ENCODE measurements around the gene SMAD5. TPM values are rescaled to one million over a fixed set of nuclear protein-coding genes. Genes with fewer than 3 reads are reported as not detected.

The SMAD5 gene
- total and polyA plus RNA-seq, 5 donors from 2014 or later = 3.5 to 12.0 (median 4.5) TPM

GRCh38 chr5:136185974-136186665, 53.5 kb downstream of the SMAD5 start:
- Mint-ChIP-seq H3K4me1 (peaks cover 0 to 1% (median 0%) of the 10 kb centered on the region in 4 donors), H3K36me3 (no peaks in the 10 kb centered on the region), H3K9me3 (peaks cover 0 to 1% (median 0%) of the 10 kb centered on the region in 7 donors), H3K4me3 (no peak overlapping the region), H3K27me3 (peaks cover 14% of the 10 kb centered on the region), H3K27ac (no peak overlapping the region)
- H3K9me3 ChIP-seq (ENCODE audit: control insufficient read depth in 2 of 2, low read length in 2 of 2) = no peaks in the 10 kb centered on the region
- no peak overlapping the region for H3K4me3 ChIP-seq (ENCODE audit: low read depth, low read length)
- no peaks in the 10 kb centered on the region for H3K36me3 ChIP-seq (ENCODE audit: control insufficient read depth, insufficient read depth, low read length)
- H3K4me1 ChIP-seq (ENCODE audit: control insufficient read depth, insufficient read depth, low read length, poor library complexity, severe bottlenecking) = no peaks in the 10 kb centered on the region
- DNase-seq = no peak
- H3K27me3 ChIP-seq (ENCODE audit: control insufficient read depth, insufficient read depth, low read length) = peaks cover 2% of the 10 kb centered on the region
- ATAC-seq (ENCODE audit: low read depth in 2 of 2) = no peak
- H3K27ac ChIP-seq (ENCODE audit: insufficient read depth, low read length, poor library complexity, severe bottlenecking) = no peak overlapping the region

DNA sequence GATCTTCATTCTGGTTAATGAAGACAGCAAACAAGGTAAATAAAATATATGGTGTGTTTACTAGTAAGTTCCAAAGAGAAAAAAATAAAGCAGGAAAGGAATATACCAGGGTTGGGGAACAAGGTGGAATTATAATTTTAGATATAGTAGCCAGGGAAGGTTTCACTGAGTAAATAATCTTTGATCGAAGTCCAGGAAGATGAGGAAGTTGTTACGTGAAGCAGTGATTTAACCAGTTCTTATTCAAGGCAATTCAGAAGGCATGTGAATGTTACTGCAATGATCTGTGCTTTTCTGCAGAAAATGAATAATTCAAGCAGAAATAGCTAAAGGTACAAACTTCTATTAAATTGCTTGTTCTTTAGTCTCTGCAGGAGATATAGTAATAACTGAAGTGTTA, 54.2 kb downstream of the SMAD5 start:
- Mint-ChIP-seq H3K27ac (no peak overlapping the region), H3K4me3 (no peak overlapping the region), H3K9me3 (peaks cover 0 to 1% (median 0%) of the 10 kb centered on the region in 7 donors), H3K4me1 (peaks cover 0 to 1% (median 0%) of the 10 kb centered on the region in 4 donors), H3K27me3 (peaks cover 15% of the 10 kb centered on the region), H3K36me3 (no peaks in the 10 kb centered on the region)
- H3K9me3 ChIP-seq (ENCODE audit: control insufficient read depth in 2 of 2, low read length in 2 of 2) = no peaks in the 10 kb centered on the region
- H3K27me3 ChIP-seq (ENCODE audit: control insufficient read depth, insufficient read depth, low read length) = peaks cover 2% of the 10 kb centered on the region
- H3K4me1 ChIP-seq (ENCODE audit: control insufficient read depth, insufficient read depth, low read length, poor library complexity, severe bottlenecking) = no peaks in the 10 kb centered on the region
- H3K36me3 ChIP-seq (ENCODE audit: control insufficient read depth, insufficient read depth, low read length) = no peaks in the 10 kb centered on the region
- ATAC-seq (ENCODE audit: low read depth in 2 of 2) (no peak), DNase-seq (no peak)
- H3K4me3 ChIP-seq (ENCODE audit: low read depth, low read length) = no peak overlapping the region
- no peak overlapping the region for H3K27ac ChIP-seq (ENCODE audit: insufficient read depth, low read length, poor library complexity, severe bottlenecking)

DNA sequence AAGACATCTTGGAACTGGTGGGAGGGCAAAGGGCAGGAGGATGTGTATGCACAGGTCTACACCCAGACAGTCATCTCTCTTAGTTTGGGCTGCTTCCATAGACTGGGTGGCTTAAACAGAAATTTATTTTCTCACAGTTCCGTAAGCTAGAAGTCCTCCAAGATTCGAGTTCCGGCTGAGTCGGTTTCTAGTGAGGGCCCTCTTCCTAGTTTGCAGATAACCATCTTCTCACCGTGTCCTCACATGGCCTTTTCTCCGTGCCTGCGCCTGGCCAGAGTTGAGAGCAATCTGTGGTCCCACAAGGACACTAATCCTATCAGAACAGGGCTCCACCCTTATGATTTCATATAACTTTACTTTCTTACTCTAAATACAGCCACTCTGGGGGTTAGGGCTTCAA, 56.2 kb downstream of the SMAD5 start:
- no peak overlapping the region for H3K27ac Mint-ChIP-seq

GRCh38 chr5:136190091-136190720, 57.6 kb downstream of the SMAD5 start:
- DNase-seq (no peak), ATAC-seq (ENCODE audit: low read depth in 2 of 2) (no peak)
- Histone ChIP-seq H3K36me3 (ENCODE audit: control insufficient read depth, insufficient read depth, low read length) (no peaks in the 10 kb centered on the region), H3K4me1 (ENCODE audit: control insufficient read depth, insufficient read depth, low read length, poor library complexity, severe bottlenecking) (no peaks in the 10 kb centered on the region), H3K4me3 (ENCODE audit: low read depth, low read length) (no peak overlapping the region), H3K27me3 (ENCODE audit: control insufficient read depth, insufficient read depth, low read length) (peaks cover 2% of the 10 kb centered on the region), H3K27ac (ENCODE audit: insufficient read depth, low read length, poor library complexity, severe bottlenecking) (no peak overlapping the region), H3K9me3 (ENCODE audit: control insufficient read depth in 2 of 2, low read length in 2 of 2) (no peaks in the 10 kb centered on the region)
- peaks cover 0 to 1% (median 0%) of the 10 kb centered on the region in 7 donors for H3K9me3 Mint-ChIP-seq
- H3K27me3 Mint-ChIP-seq = peaks cover 31% of the 10 kb centered on the region
- H3K36me3 Mint-ChIP-seq = no peaks in the 10 kb centered on the region
- H3K4me3 Mint-ChIP-seq = no peak overlapping the region
- H3K27ac Mint-ChIP-seq = no peak overlapping the region
- peaks cover 0 to 1% (median 0%) of the 10 kb centered on the region in 4 donors for H3K4me1 Mint-ChIP-seq

More for the DNA sequence above, 56.2 kb downstream of the SMAD5 start:
- H3K4me3 ChIP-seq (ENCODE audit: low read depth, low read length) = no peak overlapping the region
- H3K36me3 Mint-ChIP-seq = no peaks in the 10 kb centered on the region
- ATAC-seq (ENCODE audit: low read depth in 2 of 2) (no peak), DNase-seq (no peak)
- H3K4me3 Mint-ChIP-seq = no peak overlapping the region
- H3K27me3 ChIP-seq (ENCODE audit: control insufficient read depth, insufficient read depth, low read length) = peaks cover 2% of the 10 kb centered on the region
- no peak overlapping the region for H3K27ac ChIP-seq (ENCODE audit: insufficient read depth, low read length, poor library complexity, severe bottlenecking)
- H3K4me1 ChIP-seq (ENCODE audit: control insufficient read depth, insufficient read depth, low read length, poor library complexity, severe bottlenecking) = no peaks in the 10 kb centered on the region
- no peaks in the 10 kb centered on the region for H3K36me3 ChIP-seq (ENCODE audit: control insufficient read depth, insufficient read depth, low read length)
- peaks cover 19% of the 10 kb centered on the region for H3K27me3 Mint-ChIP-seq
- H3K9me3 ChIP-seq (ENCODE audit: control insufficient read depth in 2 of 2, low read length in 2 of 2) = no peaks in the 10 kb centered on the region
- peaks cover 0 to 1% (median 0%) of the 10 kb centered on the region in 4 donors for H3K4me1 Mint-ChIP-seq
- peaks cover 0 to 1% (median 0%) of the 10 kb centered on the region in 7 donors for H3K9me3 Mint-ChIP-seq

DNA sequence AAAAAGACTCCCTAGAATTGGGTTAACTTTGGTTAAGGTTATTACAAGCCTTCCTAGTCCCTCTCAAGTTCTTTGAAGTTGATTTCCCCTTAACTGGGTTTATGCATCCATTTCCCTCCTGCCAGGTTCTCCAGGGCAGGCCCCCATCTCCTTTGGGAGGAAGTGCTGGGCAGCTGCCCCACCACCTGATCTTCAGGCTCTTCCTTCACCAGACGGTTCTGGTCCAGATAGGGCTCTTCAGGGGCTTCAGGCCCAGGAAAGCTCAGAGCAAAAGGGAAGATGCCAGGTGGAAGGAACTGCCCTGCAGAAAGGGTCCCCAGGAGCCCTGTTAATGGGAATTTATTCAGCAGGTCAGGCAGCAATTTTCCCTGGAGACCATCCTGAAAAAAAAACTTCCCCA, 58.3 kb downstream of the SMAD5 start:
- H3K27me3 Mint-ChIP-seq = peaks cover 31% of the 10 kb centered on the region

GRCh38 chr5:136191304-136192014, 58.8 kb downstream of the SMAD5 start:
- Histone ChIP-seq H3K9me3 (ENCODE audit: control insufficient read depth in 2 of 2, low read length in 2 of 2) (no peaks in the 10 kb centered on the region), H3K27me3 (ENCODE audit: control insufficient read depth, insufficient read depth, low read length) (peaks cover 2% of the 10 kb centered on the region), H3K4me1 (ENCODE audit: control insufficient read depth, insufficient read depth, low read length, poor library complexity, severe bottlenecking) (no peaks in the 10 kb centered on the region), H3K27ac (ENCODE audit: insufficient read depth, low read length, poor library complexity, severe bottlenecking) (no peak overlapping the region), H3K4me3 (ENCODE audit: low read depth, low read length) (no peak overlapping the region), H3K36me3 (ENCODE audit: control insufficient read depth, insufficient read depth, low read length) (no peaks in the 10 kb centered on the region)
- Mint-ChIP-seq H3K9me3 (peaks cover 0 to 1% (median 0%) of the 10 kb centered on the region in 7 donors), H3K4me3 (no peak overlapping the region), H3K27ac (no peak overlapping the region), H3K36me3 (no peaks in the 10 kb centered on the region), H3K4me1 (peaks cover 0 to 1% (median 0%) of the 10 kb centered on the region in 4 donors), H3K27me3 (peaks cover 31% of the 10 kb centered on the region)
- DNase-seq (no peak), ATAC-seq (ENCODE audit: low read depth in 2 of 2) (no peak)

More for the DNA sequence above, 58.3 kb downstream of the SMAD5 start:
- Mint-ChIP-seq H3K27ac (no peak overlapping the region), H3K4me1 (peaks cover 0 to 1% (median 0%) of the 10 kb centered on the region in 4 donors), H3K4me3 (no peak overlapping the region), H3K9me3 (peaks cover 0 to 1% (median 0%) of the 10 kb centered on the region in 7 donors), H3K36me3 (no peaks in the 10 kb centered on the region)
- Histone ChIP-seq H3K9me3 (ENCODE audit: control insufficient read depth in 2 of 2, low read length in 2 of 2) (no peaks in the 10 kb centered on the region), H3K27ac (ENCODE audit: insufficient read depth, low read length, poor library complexity, severe bottlenecking) (no peak overlapping the region), H3K27me3 (ENCODE audit: control insufficient read depth, insufficient read depth, low read length) (peaks cover 2% of the 10 kb centered on the region), H3K4me1 (ENCODE audit: control insufficient read depth, insufficient read depth, low read length, poor library complexity, severe bottlenecking) (no peaks in the 10 kb centered on the region), H3K36me3 (ENCODE audit: control insufficient read depth, insufficient read depth, low read length) (no peaks in the 10 kb centered on the region), H3K4me3 (ENCODE audit: low read depth, low read length) (no peak overlapping the region)
- ATAC-seq (ENCODE audit: low read depth in 2 of 2) (no peak), DNase-seq (no peak)

DNA sequence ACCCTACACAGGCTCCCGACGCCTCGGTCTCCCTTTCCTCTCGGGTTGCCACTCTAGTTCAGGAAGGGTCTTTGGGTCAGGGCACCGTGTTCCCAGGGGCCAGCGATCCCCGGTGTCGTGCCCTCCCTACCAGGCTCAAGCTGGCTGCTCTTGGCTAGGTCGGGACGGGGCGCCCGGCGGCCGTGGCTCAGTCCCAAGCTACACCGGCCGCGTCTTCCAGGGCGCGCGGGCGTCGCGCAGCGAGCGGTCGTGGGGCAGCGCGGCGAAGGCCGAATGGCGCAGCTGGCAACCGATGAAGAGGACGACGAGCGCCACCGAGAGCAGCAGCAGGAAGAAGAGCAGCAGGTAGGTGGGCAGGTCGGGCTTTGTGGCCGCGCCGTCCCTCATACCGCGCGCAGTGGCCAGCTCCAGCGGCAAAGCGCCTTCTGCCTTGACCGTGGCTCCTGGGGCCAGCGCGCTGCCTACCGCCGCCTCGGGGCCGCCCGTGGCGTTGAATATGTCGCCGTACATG, 59.4 kb downstream of the SMAD5 start:
- no peaks in the 10 kb centered on the region for H3K4me1 ChIP-seq (ENCODE audit: control insufficient read depth, insufficient read depth, low read length, poor library complexity, severe bottlenecking)
- no peak overlapping the region for H3K4me3 ChIP-seq (ENCODE audit: low read depth, low read length)
- ATAC-seq (ENCODE audit: low read depth in 2 of 2) = no peak
- no peak overlapping the region for H3K27ac ChIP-seq (ENCODE audit: insufficient read depth, low read length, poor library complexity, severe bottlenecking)
- no peaks in the 10 kb centered on the region for H3K36me3 ChIP-seq (ENCODE audit: control insufficient read depth, insufficient read depth, low read length)
- peaks cover 0 to 1% (median 0%) of the 10 kb centered on the region in 4 donors for H3K4me1 Mint-ChIP-seq
- no peak overlapping the region for H3K4me3 Mint-ChIP-seq
- peaks cover 2% of the 10 kb centered on the region for H3K27me3 ChIP-seq (ENCODE audit: control insufficient read depth, insufficient read depth, low read length)
- no peaks in the 10 kb centered on the region for H3K9me3 ChIP-seq (ENCODE audit: control insufficient read depth in 2 of 2, low read length in 2 of 2)
- no peak for DNase-seq
- no peaks in the 10 kb centered on the region for H3K36me3 Mint-ChIP-seq
- H3K27me3 Mint-ChIP-seq = peaks cover 35% of the 10 kb centered on the region
- peaks cover 0 to 1% (median 0%) of the 10 kb centered on the region in 7 donors for H3K9me3 Mint-ChIP-seq
- H3K27ac Mint-ChIP-seq = no peak overlapping the region
